HEK293 (cell line): ENCODE results near the gene ZNF222.
A peak's percentile ranks its signal among the peaks of the same experiment; 100 is the strongest.

Experiments
- BCL11A ChIP-seq: fragments of 450-650 bp; formaldehyde crosslinking; IDR thresholded peaks from 2 replicates; pipeline ENCODE4 v1.5.1; 2016; ENCODE audit warnings: low read depth, missing biosample characterization, missing genetic modification characterization
- GLI2 ChIP-seq: fragments of 450-650 bp; formaldehyde crosslinking; IDR thresholded peaks from 2 replicates; pipeline ENCODE4; 2017; ENCODE audit warnings: missing biosample characterization, missing genetic modification characterization, low read depth, borderline replicate concordance
- GLI4 ChIP-seq: fragments of 450-650 bp; formaldehyde crosslinking; IDR thresholded peaks from 2 replicates; pipeline ENCODE4 v1.5.1; 2016; ENCODE audit warnings: missing biosample characterization, missing genetic modification characterization
- KLF7 ChIP-seq: fragments of 450-650 bp; formaldehyde crosslinking; IDR thresholded peaks from 2 replicates; pipeline ENCODE4 v1.5.1; 2016; ENCODE audit warnings: missing biosample characterization, missing genetic modification characterization, borderline replicate concordance
- KLF8 ChIP-seq: fragments of 450-650 bp; formaldehyde crosslinking; IDR thresholded peaks from 2 replicates; pipeline ENCODE4 v1.5.1; 2016; ENCODE audit warnings: missing biosample characterization, missing genetic modification characterization
- MEIS1 ChIP-seq: sonication (generic); formaldehyde crosslinking; IDR thresholded peaks from 2 replicates; pipeline ENCODE4 v1.8.1; 2022; ENCODE audit warnings: missing genetic modification reagents, mild to moderate bottlenecking, borderline replicate concordance
- MYNN ChIP-seq: fragments of 450-650 bp; formaldehyde crosslinking; IDR thresholded peaks from 2 replicates; pipeline ENCODE4 v1.5.1; 2016; ENCODE audit warnings: missing biosample characterization, missing genetic modification characterization, borderline replicate concordance
- RBAK ChIP-seq: fragments of 450-650 bp; formaldehyde crosslinking; IDR thresholded peaks from 2 replicates; pipeline ENCODE4 v1.5.1; 2016; ENCODE audit warnings: missing biosample characterization, missing genetic modification characterization
- SCRT1 ChIP-seq: fragments of 450-650 bp; formaldehyde crosslinking; IDR thresholded peaks from 2 replicates; pipeline ENCODE4 v1.5.1; 2016; ENCODE audit warnings: missing biosample characterization, missing genetic modification characterization, borderline replicate concordance
- SP7 ChIP-seq: fragments of 450-650 bp; formaldehyde crosslinking; IDR thresholded peaks from 2 replicates; pipeline ENCODE4 v1.5.1; 2016; ENCODE audit warnings: missing biosample characterization, missing genetic modification characterization
- ZEB2 ChIP-seq: fragments of 450-650 bp; formaldehyde crosslinking; IDR thresholded peaks from 2 replicates; pipeline ENCODE4 v1.5.1; 2016; ENCODE audit warnings: missing biosample characterization, missing genetic modification characterization
- ZFP3 ChIP-seq: fragments of 450-650 bp; formaldehyde crosslinking; IDR thresholded peaks from 2 replicates; pipeline ENCODE4 v1.5.1; 2016; ENCODE audit warnings: low read depth, missing biosample characterization, missing genetic modification characterization
- ZFP37 ChIP-seq: fragments of 450-650 bp; formaldehyde crosslinking; IDR thresholded peaks from 2 replicates; pipeline ENCODE4 v1.5.1; 2016; ENCODE audit warnings: missing biosample characterization, missing genetic modification characterization
- ZFP41 ChIP-seq: fragments of 450-650 bp; formaldehyde crosslinking; IDR thresholded peaks from 2 replicates; pipeline ENCODE4 v1.5.1; 2016; ENCODE audit warnings: missing biosample characterization, missing genetic modification characterization, borderline replicate concordance
- ZNF138 ChIP-seq: fragments of 450-650 bp; formaldehyde crosslinking; IDR thresholded peaks from 2 replicates; pipeline ENCODE4 v1.5.1; 2016; ENCODE audit warnings: missing biosample characterization, missing genetic modification characterization, borderline replicate concordance
- ZNF157 ChIP-seq: fragments of 450-650 bp; formaldehyde crosslinking; IDR thresholded peaks from 2 replicates; pipeline ENCODE4 v1.5.1; 2016; ENCODE audit warnings: missing biosample characterization, missing genetic modification characterization
- ZNF169 ChIP-seq: fragments of 450-650 bp; formaldehyde crosslinking; IDR thresholded peaks from 2 replicates; pipeline ENCODE4 v1.5.1; 2016; ENCODE audit warnings: missing biosample characterization, missing genetic modification characterization
- ZNF184 ChIP-seq: fragments of 450-650 bp; IDR thresholded peaks from 2 replicates; pipeline ENCODE4 v1.5.1; 2018; ENCODE audit warnings: missing biosample characterization, mild to moderate bottlenecking, missing genetic modification characterization
- ZNF292 ChIP-seq: fragments of 450-650 bp; formaldehyde crosslinking; IDR thresholded peaks from 2 replicates; pipeline ENCODE4 v1.5.1; 2016; ENCODE audit warnings: low read depth, missing biosample characterization, missing genetic modification characterization, borderline replicate concordance
- ZNF311 ChIP-seq: fragments of 450-650 bp; formaldehyde crosslinking; IDR thresholded peaks from 2 replicates; pipeline ENCODE4 v1.5.1; 2017; ENCODE audit warnings: missing biosample characterization, missing genetic modification characterization, borderline replicate concordance
- ZNF404 ChIP-seq: fragments of 450-650 bp; formaldehyde crosslinking; IDR thresholded peaks from 2 replicates; pipeline ENCODE4 v1.5.1; 2017; ENCODE audit warnings: missing biosample characterization, missing genetic modification characterization
- ZNF561 ChIP-seq: fragments of 450-650 bp; IDR thresholded peaks from 2 replicates; pipeline ENCODE4 v1.5.1; 2018; ENCODE audit warnings: missing biosample characterization, missing genetic modification characterization, borderline replicate concordance
- ZNF660 ChIP-seq: fragments of 450-650 bp; IDR thresholded peaks from 2 replicates; pipeline ENCODE4 v1.5.1; 2018; ENCODE audit warnings: missing biosample characterization, mild to moderate bottlenecking, missing genetic modification characterization
- ZNF785 ChIP-seq: fragments of 450-650 bp; formaldehyde crosslinking; IDR thresholded peaks from 2 replicates; pipeline ENCODE4 v1.5.1; 2016; ENCODE audit warnings: missing biosample characterization, missing genetic modification characterization
- TF ChIP-seq, protein P1 (sequence below): fragments of 450-650 bp; formaldehyde crosslinking; IDR thresholded peaks from 2 replicates; pipeline ENCODE4 v1.5.1; 2016; ENCODE audit warnings: missing biosample characterization, missing genetic modification characterization
- TF ChIP-seq, protein P2 (sequence below): fragments of 450-650 bp; formaldehyde crosslinking; IDR thresholded peaks from 2 replicates; pipeline ENCODE4 v1.5.1; 2016; ENCODE audit warnings: missing biosample characterization, missing genetic modification characterization
- TF ChIP-seq, protein P3 (sequence below): fragments of 450-650 bp; formaldehyde crosslinking; IDR thresholded peaks from 2 replicates; pipeline ENCODE4 v1.5.1; 2016; ENCODE audit warnings: missing biosample characterization, missing genetic modification characterization
- TF ChIP-seq, protein P4 (sequence below): fragments of 450-650 bp; formaldehyde crosslinking; IDR thresholded peaks from 2 replicates; pipeline ENCODE4 v1.5.1; 2016; ENCODE audit warnings: missing biosample characterization, missing genetic modification characterization
- TF ChIP-seq, protein P5 (sequence below): fragments of 450-650 bp; formaldehyde crosslinking; IDR thresholded peaks from 2 replicates; pipeline ENCODE4 v1.5.1; 2016; ENCODE audit warnings: missing biosample characterization, missing genetic modification characterization
- TF ChIP-seq, protein P6 (sequence below): fragments of 450-650 bp; formaldehyde crosslinking; IDR thresholded peaks from 2 replicates; pipeline ENCODE4 v1.5.1; 2016; ENCODE audit warnings: missing biosample characterization, missing genetic modification characterization

Gene ZNF222

DNA sequence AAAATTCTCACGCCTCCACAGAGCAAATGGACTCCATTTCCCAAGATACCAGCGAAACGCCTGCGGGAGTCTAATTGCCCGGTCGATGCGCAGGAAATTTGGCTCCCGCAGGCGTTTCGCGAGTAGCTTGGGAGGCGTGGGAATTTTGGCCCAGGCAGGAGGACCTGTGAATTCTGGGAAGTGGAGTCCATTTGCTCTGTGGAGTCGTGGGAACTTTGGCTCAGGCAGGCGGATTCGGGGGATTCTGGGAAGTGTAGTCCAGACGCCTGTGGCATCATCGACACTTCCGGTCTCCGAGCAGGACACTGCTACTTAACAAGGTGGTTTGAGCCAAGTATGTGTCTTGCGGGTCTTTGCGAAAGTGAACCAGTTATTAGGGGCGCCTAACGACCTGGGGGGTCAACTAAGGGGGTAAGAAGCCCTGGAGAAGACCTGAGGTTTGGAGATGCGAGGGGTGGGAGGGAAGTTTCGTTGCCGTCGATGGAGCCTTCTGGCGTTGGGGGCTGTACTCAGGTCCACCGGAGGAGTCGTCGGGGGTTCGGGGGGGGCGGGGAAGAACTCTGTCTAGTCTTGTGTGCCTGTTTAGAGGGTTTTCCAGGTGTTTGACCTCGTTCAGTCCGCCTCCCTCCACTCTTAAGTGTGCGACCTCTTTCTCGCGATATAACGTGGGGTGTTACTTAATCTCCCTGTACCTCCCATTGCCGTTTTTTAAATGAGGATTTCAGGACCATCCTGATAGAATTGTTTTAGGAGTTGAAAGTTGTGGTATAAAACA, 41.1 kb upstream of the ZNF222 start, which contains the start of gene ZNF155 (continued):
- TF ChIP-seq ZNF660, result peak; percentile 88; the same call in 1 of the 2 replicates
- TF ChIP-seq RBAK, result no peak
- TF ChIP-seq MYNN (tag by site-specific recombination), result no peak
- peak; percentile 70 for TF ChIP-seq ZEB2 (tag by site-specific recombination)
- TF ChIP-seq, protein P1, sequence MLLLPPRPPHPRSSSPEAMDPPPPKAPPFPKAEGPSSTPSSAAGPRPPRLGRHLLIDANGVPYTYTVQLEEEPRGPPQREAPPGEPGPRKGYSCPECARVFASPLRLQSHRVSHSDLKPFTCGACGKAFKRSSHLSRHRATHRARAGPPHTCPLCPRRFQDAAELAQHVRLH (tag by site-specific recombination), result peak; percentile 92
- TF ChIP-seq GLI4 (tag by site-specific recombination), result no peak
- no peak for TF ChIP-seq KLF7
- peak; percentile 88 for TF ChIP-seq KLF8 (tag by site-specific recombination)
- TF ChIP-seq ZFP3, result no peak
- TF ChIP-seq ZNF138, result no peak
- 0 out of 2 replicates have a peak, but pooled peaks have one; percentile 29 for TF ChIP-seq ZNF157 (tag by site-specific recombination)
- no peak for TF ChIP-seq ZNF311
- no peak for TF ChIP-seq ZFP41
- TF ChIP-seq ZNF292 (tag by site-specific recombination), result no peak
- TF ChIP-seq, protein P2, sequence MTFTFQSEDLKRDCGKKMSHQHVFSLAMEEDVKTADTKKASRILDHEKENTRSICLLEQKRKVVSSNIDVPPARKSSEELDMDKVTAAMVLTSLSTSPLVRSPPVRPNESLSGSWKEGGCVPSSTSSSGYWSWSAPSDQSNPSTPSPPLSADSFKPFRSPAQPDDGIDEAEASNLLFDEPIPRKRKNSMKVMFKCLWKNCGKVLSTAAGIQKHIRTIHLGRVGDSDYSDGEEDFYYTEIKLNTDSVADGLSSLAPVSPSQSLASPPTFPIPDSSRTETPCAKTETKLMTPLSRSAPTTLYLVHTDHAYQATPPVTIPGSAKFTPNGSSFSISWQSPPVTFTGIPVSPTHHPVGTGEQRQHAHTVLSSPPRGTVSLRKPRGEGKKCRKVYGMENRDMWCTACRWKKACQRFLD (tag by site-specific recombination), result no peak
- TF ChIP-seq BCL11A, result 0 out of 2 replicates have a peak, but pooled peaks have one; percentile 52
- TF ChIP-seq, protein P3, sequence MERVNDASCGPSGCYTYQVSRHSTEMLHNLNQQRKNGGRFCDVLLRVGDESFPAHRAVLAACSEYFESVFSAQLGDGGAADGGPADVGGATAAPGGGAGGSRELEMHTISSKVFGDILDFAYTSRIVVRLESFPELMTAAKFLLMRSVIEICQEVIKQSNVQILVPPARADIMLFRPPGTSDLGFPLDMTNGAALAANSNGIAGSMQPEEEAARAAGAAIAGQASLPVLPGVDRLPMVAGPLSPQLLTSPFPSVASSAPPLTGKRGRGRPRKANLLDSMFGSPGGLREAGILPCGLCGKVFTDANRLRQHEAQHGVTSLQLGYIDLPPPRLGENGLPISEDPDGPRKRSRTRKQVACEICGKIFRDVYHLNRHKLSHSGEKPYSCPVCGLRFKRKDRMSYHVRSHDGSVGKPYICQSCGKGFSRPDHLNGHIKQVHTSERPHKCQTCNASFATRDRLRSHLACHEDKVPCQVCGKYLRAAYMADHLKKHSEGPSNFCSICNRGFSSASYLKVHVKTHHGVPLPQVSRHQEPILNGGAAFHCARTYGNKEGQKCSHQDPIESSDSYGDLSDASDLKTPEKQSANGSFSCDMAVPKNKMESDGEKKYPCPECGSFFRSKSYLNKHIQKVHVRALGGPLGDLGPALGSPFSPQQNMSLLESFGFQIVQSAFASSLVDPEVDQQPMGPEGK (tag by site-specific recombination), result peak; percentile 89
- no peak for TF ChIP-seq GLI2 (tag by site-specific recombination)
- TF ChIP-seq ZNF561, result no peak
- TF ChIP-seq, protein P4, sequence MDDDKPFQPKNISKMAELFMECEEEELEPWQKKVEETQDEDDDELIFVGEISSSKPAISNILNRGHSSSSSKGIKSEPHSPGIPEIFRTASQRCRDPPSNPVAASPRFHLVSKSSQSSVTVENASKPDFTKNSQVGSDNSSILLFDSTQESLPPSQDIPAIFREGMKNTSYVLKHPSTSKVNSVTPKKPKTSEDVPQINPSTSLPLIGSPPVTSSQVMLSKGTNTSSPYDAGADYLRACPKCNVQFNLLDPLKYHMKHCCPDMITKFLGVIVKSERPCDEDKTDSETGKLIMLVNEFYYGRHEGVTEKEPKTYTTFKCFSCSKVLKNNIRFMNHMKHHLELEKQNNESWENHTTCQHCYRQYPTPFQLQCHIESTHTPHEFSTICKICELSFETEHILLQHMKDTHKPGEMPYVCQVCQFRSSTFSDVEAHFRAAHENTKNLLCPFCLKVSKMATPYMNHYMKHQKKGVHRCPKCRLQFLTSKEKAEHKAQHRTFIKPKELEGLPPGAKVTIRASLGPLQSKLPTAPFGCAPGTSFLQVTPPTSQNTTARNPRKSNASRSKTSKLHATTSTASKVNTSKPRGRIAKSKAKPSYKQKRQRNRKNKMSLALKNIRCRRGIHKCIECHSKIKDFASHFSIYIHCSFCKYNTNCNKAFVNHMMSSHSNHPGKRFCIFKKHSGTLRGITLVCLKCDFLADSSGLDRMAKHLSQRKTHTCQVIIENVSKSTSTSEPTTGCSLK (tag by site-specific recombination), result no peak
- 0 out of 2 replicates have a peak, but pooled peaks have one; percentile 65 for TF ChIP-seq ZNF184 (tag by site-specific recombination)
- TF ChIP-seq, protein P5, sequence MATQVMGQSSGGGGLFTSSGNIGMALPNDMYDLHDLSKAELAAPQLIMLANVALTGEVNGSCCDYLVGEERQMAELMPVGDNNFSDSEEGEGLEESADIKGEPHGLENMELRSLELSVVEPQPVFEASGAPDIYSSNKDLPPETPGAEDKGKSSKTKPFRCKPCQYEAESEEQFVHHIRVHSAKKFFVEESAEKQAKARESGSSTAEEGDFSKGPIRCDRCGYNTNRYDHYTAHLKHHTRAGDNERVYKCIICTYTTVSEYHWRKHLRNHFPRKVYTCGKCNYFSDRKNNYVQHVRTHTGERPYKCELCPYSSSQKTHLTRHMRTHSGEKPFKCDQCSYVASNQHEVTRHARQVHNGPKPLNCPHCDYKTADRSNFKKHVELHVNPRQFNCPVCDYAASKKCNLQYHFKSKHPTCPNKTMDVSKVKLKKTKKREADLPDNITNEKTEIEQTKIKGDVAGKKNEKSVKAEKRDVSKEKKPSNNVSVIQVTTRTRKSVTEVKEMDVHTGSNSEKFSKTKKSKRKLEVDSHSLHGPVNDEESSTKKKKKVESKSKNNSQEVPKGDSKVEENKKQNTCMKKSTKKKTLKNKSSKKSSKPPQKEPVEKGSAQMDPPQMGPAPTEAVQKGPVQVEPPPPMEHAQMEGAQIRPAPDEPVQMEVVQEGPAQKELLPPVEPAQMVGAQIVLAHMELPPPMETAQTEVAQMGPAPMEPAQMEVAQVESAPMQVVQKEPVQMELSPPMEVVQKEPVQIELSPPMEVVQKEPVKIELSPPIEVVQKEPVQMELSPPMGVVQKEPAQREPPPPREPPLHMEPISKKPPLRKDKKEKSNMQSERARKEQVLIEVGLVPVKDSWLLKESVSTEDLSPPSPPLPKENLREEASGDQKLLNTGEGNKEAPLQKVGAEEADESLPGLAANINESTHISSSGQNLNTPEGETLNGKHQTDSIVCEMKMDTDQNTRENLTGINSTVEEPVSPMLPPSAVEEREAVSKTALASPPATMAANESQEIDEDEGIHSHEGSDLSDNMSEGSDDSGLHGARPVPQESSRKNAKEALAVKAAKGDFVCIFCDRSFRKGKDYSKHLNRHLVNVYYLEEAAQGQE, result no peak
- TF ChIP-seq, protein P6, sequence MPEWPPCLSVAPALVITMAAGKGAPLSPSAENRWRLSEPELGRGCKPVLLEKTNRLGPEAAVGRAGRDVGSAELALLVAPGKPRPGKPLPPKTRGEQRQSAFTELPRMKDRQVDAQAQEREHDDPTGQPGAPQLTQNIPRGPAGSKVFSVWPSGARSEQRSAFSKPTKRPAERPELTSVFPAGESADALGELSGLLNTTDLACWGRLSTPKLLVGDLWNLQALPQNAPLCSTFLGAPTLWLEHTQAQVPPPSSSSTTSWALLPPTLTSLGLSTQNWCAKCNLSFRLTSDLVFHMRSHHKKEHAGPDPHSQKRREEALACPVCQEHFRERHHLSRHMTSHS (tag by site-specific recombination), result no peak
- TF ChIP-seq ZNF404 (tag by site-specific recombination), result no peak
- TF ChIP-seq SCRT1 (tag by site-specific recombination), result peak; percentile 93
- peak; percentile 8; the same call in 1 of the 2 replicates for TF ChIP-seq ZNF785 (tag by site-specific recombination)
- peak; percentile 49; the same call in 1 of the 2 replicates for TF ChIP-seq ZFP37 (tag by site-specific recombination)
- TF ChIP-seq SP7 (tag by site-specific recombination), result peak; percentile 73
- no peak for TF ChIP-seq MEIS1 (CRISPR knock-in tag)
- TF ChIP-seq ZNF169 (tag by site-specific recombination), result no peak
